ENCODE data around the gene TGFBR3. TPM values are rescaled to one million over a fixed set of nuclear protein-coding genes. Genes with fewer than 3 reads are reported as not detected.

TGFBR3 gene
- total and polyA plus RNA-seq, 2 of the 13 experiments (the other 11 are each of a cell fraction or from before 2014, with no cell fraction given) = 76.5 to 195 TPM

- no peak overlapping the region for H2AFZ ChIP-seq (ENCODE audit: low read length)
- FAIRE-seq = no peak
- 93% methylated on average over 3 of the region's 3 CpGs for WGBS (ENCODE audit: low lambda C conversion rate)
- peaks cover 30 to 79% of the 10 kb centered on the region in 2 experiments for H3K36me3 ChIP-seq (replicated peaks in 1 of 2; ENCODE audit: control insufficient read depth in 1 of 2, insufficient read depth in 2 of 2, low read length in 2 of 2)
- peak; percentile 52 for TF ChIP-seq AGO2 (optimal IDR thresholded peaks at IDR 0.05; ENCODE audit: low read depth, low read length)
- no peak for TF ChIP-seq SMARCE1 (IDR thresholded peaks at IDR 0.05; ENCODE audit: borderline replicate concordance)
- no peak for ATAC-seq
- H3K4me2 ChIP-seq (ENCODE audit: low read depth, low read length) = no peak overlapping the region
- peaks cover 35% of the 10 kb centered on the region for H3K4me1 ChIP-seq (ENCODE audit: insufficient read depth, low read length)
- BruUV-seq (replicated peaks) = no TSS peak
- ChIA-PET POLR2A (no interaction called here), CTCF (ENCODE audit: low intra/inter-chr PET ratio, low total read pairs) (no interaction called here)
- no peak overlapping the region for H3K4me3 ChIP-seq (replicated peaks in 1 of 3; ENCODE audit: insufficient read depth in 1 of 3, low read depth in 2 of 3, low read length in 3 of 3)
- intact Hi-C loops (cut with micrococcal nuclease; ENCODE audit: unreplicated experiment) = no loop called here
- H3K27me3 ChIP-seq (ENCODE audit: control insufficient read depth in 1 of 2, insufficient read depth in 2 of 2, low read length in 2 of 2) = no peaks in the 10 kb centered on the region
- no peak overlapping the region for H3K27ac ChIP-seq (ENCODE audit: extremely low read length, insufficient read depth, low read length)
- peaks cover 41% of the 10 kb centered on the region for H3K79me2 ChIP-seq (ENCODE audit: insufficient read depth, low read length)
- no peaks in the 10 kb centered on the region for H3K9me3 ChIP-seq (ENCODE audit: low read length)
- no peak for DNase-seq (ENCODE audit: low spot score)
- H3K9ac ChIP-seq (ENCODE audit: insufficient read depth, low read depth, low read length) = no peak overlapping the region
- in situ Hi-C loops (cut with HindIII; ENCODE audit: extremely low pct_ligation_motif_present, low pct_unique_long_range_greater_than_20kb) = no loop called here
- H4K20me1 ChIP-seq (ENCODE audit: insufficient read depth, low read length) = peaks cover 10% of the 10 kb centered on the region
Measured at GRCh38 chr1:91793877-91794276, 92.1 kb downstream of the TGFBR3 start.

- H3K79me2 ChIP-seq (ENCODE audit: insufficient read depth, low read length) = peaks cover 38% of the 10 kb centered on the region
- H3K9ac ChIP-seq (ENCODE audit: insufficient read depth, low read depth, low read length) = no peak overlapping the region
- no peak overlapping the region for H3K4me2 ChIP-seq (ENCODE audit: low read depth, low read length)
- no peak for FAIRE-seq
- no TSS peak for BruUV-seq (replicated peaks)
- TF ChIP-seq HCFC1 (IDR thresholded peaks at IDR 0.05; ENCODE audit: low read depth, low read length) = no peak
- TF ChIP-seq ZNF564 (CRISPR knock-in tag; IDR thresholded peaks at IDR 0.05) = no peak
- peak; percentile 66 for TF ChIP-seq ATF7 (IDR thresholded peaks at IDR 0.05)
- no peak for TF ChIP-seq ATF7 (CRISPR knock-in tag; IDR thresholded peaks at IDR 0.05)
- TF ChIP-seq POGZ (CRISPR knock-in tag; IDR thresholded peaks at IDR 0.05) = no peak
- no peaks in the 10 kb centered on the region for H3K9me3 ChIP-seq (ENCODE audit: low read length)
- H3K27ac ChIP-seq (ENCODE audit: extremely low read length, insufficient read depth, low read length) = no peak overlapping the region
- H3K27me3 ChIP-seq (ENCODE audit: control insufficient read depth in 1 of 2, insufficient read depth in 2 of 2, low read length in 2 of 2) = no peaks in the 10 kb centered on the region
- DNase-seq (ENCODE audit: low spot score) = no peak
- peaks cover 36% of the 10 kb centered on the region for H3K4me1 ChIP-seq (ENCODE audit: insufficient read depth, low read length)
- H2AFZ ChIP-seq (ENCODE audit: low read length) = no peak overlapping the region
- intact Hi-C loops (cut with micrococcal nuclease; ENCODE audit: unreplicated experiment) = no loop called here
- H3K36me3 ChIP-seq (replicated peaks in 1 of 2; ENCODE audit: control insufficient read depth in 1 of 2, insufficient read depth in 2 of 2, low read length in 2 of 2) = peaks cover 29 to 79% of the 10 kb centered on the region in 2 experiments
- no peak overlapping the region for H3K4me3 ChIP-seq (replicated peaks in 1 of 3; ENCODE audit: insufficient read depth in 1 of 3, low read depth in 2 of 3, low read length in 3 of 3)
- WGBS (ENCODE audit: low lambda C conversion rate) = 98% methylated on average over 5 of the region's 5 CpGs
- CTCF ChIA-PET (ENCODE audit: low intra/inter-chr PET ratio, low total read pairs) = no interaction called here
- in situ Hi-C loops (cut with HindIII; ENCODE audit: extremely low pct_ligation_motif_present, low pct_unique_long_range_greater_than_20kb) = no loop called here
- peaks cover 10% of the 10 kb centered on the region for H4K20me1 ChIP-seq (ENCODE audit: insufficient read depth, low read length)
- no peak for ATAC-seq
- POLR2A ChIA-PET = no interaction called here
Measured at GRCh38 chr1:91793189-91793588, 92.8 kb downstream of the TGFBR3 start.
